Measurements from ENCODE around the gene SDHB. TPM values are rescaled to one million over a fixed set of nuclear protein-coding genes. Genes with fewer than 3 reads are reported as not detected.

The SDHB gene
- total and polyA plus RNA-seq, 9 of the 15 experiments (the other 6 are each of a cell fraction or from before 2014, with no cell fraction given): 207 to 554 (median 365) TPM

DNA sequence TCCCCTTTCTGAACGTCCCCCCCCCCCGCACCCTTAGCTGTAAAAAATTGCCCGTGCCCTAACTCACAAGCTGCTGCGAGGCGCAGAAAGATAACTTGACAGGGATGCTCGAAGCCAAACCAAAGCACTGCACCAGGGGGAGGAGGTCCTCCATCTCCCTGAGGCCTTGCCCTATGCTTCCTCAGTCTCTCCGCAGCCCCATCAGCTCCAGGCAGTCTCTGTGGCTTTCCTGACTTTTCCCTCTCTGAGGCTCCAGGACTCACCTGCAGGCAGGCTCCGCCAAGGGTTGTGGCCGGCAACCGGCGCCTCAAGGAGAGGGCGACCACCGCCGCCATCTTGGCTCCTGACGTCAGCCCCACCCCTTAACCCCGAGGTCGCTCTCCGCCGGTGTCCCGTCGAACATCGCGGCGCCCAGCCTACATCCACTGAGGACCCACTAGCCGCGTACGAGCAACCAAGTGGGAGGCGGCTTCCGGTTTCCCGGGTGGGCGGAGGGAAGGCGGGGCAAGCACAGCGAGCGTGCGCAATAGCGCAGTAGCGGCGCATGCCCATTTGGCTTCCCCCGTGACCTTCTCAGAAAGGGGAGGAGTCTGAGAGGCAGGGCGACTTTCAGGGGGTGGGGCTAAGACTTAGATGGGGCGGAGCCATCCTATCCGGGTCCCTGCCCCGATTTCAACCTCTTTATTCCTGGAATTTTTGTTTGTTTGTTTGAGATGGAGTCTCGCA lies at the start of gene SDHB (continued):
- TF ChIP-seq ZNF785 (CRISPR knock-in tag; IDR thresholded peaks at IDR 0.05) (no peak), ZFP1 (CRISPR knock-in tag; IDR thresholded peaks at IDR 0.05) (no peak), RBM22 (IDR thresholded peaks at IDR 0.05; ENCODE audit: low read depth, low read length, poor library complexity, severe bottlenecking) (no peak), CBX8 (IDR thresholded peaks at IDR 0.05; ENCODE audit: borderline replicate concordance, extremely low read depth, low read depth, low read length, poor library complexity, severe bottlenecking) (no peak), ZNF3 (CRISPR knock-in tag; IDR thresholded peaks at IDR 0.05) (no peak), HIVEP1 (CRISPR knock-in tag; IDR thresholded peaks at IDR 0.05) (no peak), ZKSCAN1 (IDR thresholded peaks at IDR 0.05; ENCODE audit: low read depth, low read length) (no peak), ZBTB7A (IDR thresholded peaks at IDR 0.05; ENCODE audit: borderline replicate concordance, control insufficient read depth, low read depth, low read length) (peak; percentile 76; the same call in 1 of the 2 replicates), TRIM24 (IDR thresholded peaks at IDR 0.05) (no peak), ZNF143 (CRISPR knock-in tag; IDR thresholded peaks at IDR 0.05) (peak; percentile 67), ZNF133 (CRISPR knock-in tag; IDR thresholded peaks at IDR 0.05) (no peak), ZNF644 (tag; IDR thresholded peaks at IDR 0.05; ENCODE audit: low read depth) (no peak)
- TF ChIP-seq, protein P1, sequence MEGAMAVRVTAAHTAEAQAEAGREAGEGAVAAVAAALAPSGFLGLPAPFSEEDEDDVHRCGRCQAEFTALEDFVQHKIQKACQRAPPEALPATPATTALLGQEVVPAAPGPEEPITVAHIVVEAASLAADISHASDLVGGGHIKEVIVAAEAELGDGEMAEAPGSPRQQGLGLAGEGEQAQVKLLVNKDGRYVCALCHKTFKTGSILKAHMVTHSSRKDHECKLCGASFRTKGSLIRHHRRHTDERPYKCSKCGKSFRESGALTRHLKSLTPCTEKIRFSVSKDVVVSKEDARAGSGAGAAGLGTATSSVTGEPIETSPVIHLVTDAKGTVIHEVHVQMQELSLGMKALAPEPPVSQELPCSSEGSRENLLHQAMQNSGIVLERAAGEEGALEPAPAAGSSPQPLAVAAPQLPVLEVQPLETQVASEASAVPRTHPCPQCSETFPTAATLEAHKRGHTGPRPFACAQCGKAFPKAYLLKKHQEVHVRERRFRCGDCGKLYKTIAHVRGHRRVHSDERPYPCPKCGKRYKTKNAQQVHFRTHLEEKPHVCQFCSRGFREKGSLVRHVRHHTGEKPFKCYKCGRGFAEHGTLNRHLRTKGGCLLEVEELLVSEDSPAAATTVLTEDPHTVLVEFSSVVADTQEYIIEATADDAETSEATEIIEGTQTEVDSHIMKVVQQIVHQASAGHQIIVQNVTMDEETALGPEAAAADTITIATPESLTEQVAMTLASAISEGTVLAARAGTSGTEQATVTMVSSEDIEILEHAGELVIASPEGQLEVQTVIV (CRISPR knock-in tag; IDR thresholded peaks at IDR 0.05; ENCODE audit: borderline replicate concordance): no peak
- TF ChIP-seq, protein P2, sequence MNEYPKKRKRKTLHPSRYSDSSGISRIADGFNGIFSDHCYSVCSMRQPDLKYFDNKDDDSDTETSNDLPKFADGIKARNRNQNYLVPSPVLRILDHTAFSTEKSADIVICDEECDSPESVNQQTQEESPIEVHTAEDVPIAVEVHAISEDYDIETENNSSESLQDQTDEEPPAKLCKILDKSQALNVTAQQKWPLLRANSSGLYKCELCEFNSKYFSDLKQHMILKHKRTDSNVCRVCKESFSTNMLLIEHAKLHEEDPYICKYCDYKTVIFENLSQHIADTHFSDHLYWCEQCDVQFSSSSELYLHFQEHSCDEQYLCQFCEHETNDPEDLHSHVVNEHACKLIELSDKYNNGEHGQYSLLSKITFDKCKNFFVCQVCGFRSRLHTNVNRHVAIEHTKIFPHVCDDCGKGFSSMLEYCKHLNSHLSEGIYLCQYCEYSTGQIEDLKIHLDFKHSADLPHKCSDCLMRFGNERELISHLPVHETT (CRISPR knock-in tag; conservative IDR thresholded peaks at IDR 0.05 in 1 of 2, IDR thresholded peaks at IDR 0.05 in 1 of 2): no peak
- TF ChIP-seq, protein P3, sequence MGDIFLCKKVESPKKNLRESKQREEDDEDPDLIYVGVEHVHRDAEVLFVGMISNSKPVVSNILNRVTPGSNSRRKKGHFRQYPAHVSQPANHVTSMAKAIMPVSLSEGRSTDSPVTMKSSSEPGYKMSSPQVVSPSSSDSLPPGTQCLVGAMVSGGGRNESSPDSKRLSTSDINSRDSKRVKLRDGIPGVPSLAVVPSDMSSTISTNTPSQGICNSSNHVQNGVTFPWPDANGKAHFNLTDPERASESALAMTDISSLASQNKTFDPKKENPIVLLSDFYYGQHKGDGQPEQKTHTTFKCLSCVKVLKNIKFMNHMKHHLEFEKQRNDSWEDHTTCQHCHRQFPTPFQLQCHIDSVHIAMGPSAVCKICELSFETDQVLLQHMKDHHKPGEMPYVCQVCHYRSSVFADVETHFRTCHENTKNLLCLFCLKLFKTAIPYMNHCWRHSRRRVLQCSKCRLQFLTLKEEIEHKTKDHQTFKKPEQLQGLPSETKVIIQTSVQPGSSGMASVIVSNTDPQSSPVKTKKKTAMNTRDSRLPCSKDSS (IDR thresholded peaks at IDR 0.05; ENCODE audit: low read depth, partially characterized antibody): no peak
- TF ChIP-seq, protein P4, sequence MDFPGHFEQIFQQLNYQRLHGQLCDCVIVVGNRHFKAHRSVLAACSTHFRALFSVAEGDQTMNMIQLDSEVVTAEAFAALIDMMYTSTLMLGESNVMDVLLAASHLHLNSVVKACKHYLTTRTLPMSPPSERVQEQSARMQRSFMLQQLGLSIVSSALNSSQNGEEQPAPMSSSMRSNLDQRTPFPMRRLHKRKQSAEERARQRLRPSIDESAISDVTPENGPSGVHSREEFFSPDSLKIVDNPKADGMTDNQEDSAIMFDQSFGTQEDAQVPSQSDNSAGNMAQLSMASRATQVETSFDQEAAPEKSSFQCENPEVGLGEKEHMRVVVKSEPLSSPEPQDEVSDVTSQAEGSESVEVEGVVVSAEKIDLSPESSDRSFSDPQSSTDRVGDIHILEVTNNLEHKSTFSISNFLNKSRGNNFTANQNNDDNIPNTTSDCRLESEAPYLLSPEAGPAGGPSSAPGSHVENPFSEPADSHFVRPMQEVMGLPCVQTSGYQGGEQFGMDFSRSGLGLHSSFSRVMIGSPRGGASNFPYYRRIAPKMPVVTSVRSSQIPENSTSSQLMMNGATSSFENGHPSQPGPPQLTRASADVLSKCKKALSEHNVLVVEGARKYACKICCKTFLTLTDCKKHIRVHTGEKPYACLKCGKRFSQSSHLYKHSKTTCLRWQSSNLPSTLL (IDR thresholded peaks at IDR 0.05): no peak
- TF ChIP-seq, protein P5, sequence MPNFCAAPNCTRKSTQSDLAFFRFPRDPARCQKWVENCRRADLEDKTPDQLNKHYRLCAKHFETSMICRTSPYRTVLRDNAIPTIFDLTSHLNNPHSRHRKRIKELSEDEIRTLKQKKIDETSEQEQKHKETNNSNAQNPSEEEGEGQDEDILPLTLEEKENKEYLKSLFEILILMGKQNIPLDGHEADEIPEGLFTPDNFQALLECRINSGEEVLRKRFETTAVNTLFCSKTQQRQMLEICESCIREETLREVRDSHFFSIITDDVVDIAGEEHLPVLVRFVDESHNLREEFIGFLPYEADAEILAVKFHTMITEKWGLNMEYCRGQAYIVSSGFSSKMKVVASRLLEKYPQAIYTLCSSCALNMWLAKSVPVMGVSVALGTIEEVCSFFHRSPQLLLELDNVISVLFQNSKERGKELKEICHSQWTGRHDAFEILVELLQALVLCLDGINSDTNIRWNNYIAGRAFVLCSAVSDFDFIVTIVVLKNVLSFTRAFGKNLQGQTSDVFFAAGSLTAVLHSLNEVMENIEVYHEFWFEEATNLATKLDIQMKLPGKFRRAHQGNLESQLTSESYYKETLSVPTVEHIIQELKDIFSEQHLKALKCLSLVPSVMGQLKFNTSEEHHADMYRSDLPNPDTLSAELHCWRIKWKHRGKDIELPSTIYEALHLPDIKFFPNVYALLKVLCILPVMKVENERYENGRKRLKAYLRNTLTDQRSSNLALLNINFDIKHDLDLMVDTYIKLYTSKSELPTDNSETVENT (CRISPR knock-in tag; IDR thresholded peaks at IDR 0.05): peak; percentile 80; the same call in 1 of the 2 replicates
